Measurements from ENCODE around the gene INPP5J. TPM values are rescaled to one million over a fixed set of nuclear protein-coding genes. Genes with fewer than 3 reads are reported as not detected.

INPP5J gene
- total and polyA plus RNA-seq, 2 experiments from 2014 or later: 4.8 to 14.5 TPM

DNA sequence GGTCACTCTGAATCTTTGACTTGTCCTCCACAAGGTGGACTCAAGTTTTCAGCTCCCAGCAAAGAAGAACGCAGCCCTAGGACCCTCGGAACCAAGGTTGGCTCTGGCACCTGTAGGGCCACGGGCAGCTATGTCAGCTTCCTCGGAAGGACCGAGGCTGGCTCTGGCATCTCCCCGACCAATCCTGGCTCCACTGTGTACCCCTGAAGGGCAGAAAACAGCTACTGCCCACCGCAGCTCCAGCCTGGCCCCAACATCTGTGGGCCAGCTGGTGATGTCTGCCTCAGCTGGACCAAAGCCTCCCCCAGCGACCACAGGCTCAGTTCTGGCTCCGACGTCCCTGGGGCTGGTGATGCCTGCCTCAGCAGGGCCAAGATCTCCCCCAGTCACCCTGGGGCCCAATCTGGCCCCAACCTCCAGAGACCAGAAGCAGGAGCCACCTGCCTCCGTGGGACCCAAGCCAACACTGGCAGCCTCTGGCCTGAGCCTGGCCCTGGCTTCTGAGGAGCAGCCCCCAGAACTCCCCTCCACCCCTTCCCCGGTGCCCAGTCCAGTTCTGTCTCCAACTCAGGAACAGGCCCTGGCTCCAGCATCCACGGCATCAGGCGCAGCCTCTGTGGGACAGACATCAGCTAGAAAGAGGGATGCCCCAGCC is 2.2 kb downstream of the INPP5J start:
- no peaks in the 10 kb centered on the region for H4K20me1 ChIP-seq (replicated peaks; ENCODE audit: insufficient read depth)
- peaks cover 27% of the 10 kb centered on the region for H3K4me1 Mint-ChIP-seq
- no peak overlapping the region for H3K4me2 ChIP-seq
- DNase-seq (ENCODE audit: low spot score): no peak
- TF ChIP-seq ZNF331 (CRISPR knock-in tag; IDR thresholded peaks at IDR 0.05; ENCODE audit: low read depth) (no peak), STAT1 (IDR thresholded peaks at IDR 0.05; ENCODE audit: unreplicated experiment) (no peak), EZH2 (IDR thresholded peaks at IDR 0.05; ENCODE audit: low read depth, unreplicated experiment) (no peak), POLR2AphosphoS5 (IDR thresholded peaks at IDR 0.05; ENCODE audit: low read depth) (no peak), CREB1 (CRISPR knock-in tag; IDR thresholded peaks at IDR 0.05; ENCODE audit: low read depth) (no peak), ZNF114 (CRISPR knock-in tag; IDR thresholded peaks at IDR 0.05) (no peak), JUNB (IDR thresholded peaks at IDR 0.05; ENCODE audit: unreplicated experiment) (no peak), NANOG (IDR thresholded peaks at IDR 0.05; ENCODE audit: borderline replicate concordance) (no peak), EZH2phosphoT487 (IDR thresholded peaks at IDR 0.05; ENCODE audit: unreplicated experiment) (no peak)
- TF ChIP-seq, protein P1, sequence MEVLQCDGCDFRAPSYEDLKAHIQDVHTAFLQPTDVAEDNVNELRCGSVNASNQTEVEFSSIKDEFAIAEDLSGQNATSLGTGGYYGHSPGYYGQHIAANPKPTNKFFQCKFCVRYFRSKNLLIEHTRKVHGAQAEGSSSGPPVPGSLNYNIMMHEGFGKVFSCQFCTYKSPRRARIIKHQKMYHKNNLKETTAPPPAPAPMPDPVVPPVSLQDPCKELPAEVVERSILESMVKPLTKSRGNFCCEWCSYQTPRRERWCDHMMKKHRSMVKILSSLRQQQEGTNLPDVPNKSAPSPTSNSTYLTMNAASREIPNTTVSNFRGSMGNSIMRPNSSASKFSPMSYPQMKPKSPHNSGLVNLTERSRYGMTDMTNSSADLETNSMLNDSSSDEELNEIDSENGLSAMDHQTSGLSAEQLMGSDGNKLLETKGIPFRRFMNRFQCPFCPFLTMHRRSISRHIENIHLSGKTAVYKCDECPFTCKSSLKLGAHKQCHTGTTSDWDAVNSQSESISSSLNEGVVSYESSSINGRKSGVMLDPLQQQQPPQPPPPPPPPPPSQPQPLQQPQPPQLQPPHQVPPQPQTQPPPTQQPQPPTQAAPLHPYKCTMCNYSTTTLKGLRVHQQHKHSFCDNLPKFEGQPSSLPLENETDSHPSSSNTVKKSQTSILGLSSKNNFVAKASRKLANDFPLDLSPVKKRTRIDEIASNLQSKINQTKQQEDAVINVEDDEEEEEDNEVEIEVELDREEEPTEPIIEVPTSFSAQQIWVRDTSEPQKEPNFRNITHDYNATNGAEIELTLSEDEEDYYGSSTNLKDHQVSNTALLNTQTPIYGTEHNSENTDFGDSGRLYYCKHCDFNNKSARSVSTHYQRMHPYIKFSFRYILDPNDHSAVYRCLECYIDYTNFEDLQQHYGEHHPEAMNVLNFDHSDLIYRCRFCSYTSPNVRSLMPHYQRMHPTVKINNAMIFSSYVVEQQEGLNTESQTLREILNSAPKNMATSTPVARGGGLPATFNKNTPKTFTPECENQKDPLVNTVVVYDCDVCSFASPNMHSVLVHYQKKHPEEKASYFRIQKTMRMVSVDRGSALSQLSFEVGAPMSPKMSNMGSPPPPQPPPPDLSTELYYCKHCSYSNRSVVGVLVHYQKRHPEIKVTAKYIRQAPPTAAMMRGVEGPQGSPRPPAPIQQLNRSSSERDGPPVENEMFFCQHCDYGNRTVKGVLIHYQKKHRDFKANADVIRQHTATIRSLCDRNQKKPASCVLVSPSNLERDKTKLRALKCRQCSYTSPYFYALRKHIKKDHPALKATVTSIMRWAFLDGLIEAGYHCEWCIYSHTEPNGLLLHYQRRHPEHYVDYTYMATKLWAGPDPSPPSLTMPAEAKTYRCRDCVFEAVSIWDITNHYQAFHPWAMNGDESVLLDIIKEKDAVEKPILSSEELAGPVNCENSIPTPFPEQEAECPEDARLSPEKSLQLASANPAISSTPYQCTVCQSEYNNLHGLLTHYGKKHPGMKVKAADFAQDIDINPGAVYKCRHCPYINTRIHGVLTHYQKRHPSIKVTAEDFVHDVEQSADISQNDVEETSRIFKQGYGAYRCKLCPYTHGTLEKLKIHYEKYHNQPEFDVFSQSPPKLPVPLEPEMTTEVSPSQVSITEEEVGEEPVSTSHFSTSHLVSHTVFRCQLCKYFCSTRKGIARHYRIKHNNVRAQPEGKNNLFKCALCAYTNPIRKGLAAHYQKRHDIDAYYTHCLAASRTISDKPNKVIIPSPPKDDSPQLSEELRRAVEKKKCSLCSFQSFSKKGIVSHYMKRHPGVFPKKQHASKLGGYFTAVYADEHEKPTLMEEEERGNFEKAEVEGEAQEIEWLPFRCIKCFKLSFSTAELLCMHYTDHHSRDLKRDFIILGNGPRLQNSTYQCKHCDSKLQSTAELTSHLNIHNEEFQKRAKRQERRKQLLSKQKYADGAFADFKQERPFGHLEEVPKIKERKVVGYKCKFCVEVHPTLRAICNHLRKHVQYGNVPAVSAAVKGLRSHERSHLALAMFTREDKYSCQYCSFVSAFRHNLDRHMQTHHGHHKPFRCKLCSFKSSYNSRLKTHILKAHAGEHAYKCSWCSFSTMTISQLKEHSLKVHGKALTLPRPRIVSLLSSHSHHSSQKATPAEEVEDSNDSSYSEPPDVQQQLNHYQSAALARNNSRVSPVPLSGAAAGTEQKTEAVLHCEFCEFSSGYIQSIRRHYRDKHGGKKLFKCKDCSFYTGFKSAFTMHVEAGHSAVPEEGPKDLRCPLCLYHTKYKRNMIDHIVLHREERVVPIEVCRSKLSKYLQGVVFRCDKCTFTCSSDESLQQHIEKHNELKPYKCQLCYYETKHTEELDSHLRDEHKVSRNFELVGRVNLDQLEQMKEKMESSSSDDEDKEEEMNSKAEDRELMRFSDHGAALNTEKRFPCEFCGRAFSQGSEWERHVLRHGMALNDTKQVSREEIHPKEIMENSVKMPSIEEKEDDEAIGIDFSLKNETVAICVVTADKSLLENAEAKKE (CRISPR knock-in tag; IDR thresholded peaks at IDR 0.05): no peak
- TF ChIP-seq, protein P2, sequence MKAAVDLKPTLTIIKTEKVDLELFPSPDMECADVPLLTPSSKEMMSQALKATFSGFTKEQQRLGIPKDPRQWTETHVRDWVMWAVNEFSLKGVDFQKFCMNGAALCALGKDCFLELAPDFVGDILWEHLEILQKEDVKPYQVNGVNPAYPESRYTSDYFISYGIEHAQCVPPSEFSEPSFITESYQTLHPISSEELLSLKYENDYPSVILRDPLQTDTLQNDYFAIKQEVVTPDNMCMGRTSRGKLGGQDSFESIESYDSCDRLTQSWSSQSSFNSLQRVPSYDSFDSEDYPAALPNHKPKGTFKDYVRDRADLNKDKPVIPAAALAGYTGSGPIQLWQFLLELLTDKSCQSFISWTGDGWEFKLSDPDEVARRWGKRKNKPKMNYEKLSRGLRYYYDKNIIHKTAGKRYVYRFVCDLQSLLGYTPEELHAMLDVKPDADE (IDR thresholded peaks at IDR 0.05): no peak
- TF ChIP-seq, protein P3, sequence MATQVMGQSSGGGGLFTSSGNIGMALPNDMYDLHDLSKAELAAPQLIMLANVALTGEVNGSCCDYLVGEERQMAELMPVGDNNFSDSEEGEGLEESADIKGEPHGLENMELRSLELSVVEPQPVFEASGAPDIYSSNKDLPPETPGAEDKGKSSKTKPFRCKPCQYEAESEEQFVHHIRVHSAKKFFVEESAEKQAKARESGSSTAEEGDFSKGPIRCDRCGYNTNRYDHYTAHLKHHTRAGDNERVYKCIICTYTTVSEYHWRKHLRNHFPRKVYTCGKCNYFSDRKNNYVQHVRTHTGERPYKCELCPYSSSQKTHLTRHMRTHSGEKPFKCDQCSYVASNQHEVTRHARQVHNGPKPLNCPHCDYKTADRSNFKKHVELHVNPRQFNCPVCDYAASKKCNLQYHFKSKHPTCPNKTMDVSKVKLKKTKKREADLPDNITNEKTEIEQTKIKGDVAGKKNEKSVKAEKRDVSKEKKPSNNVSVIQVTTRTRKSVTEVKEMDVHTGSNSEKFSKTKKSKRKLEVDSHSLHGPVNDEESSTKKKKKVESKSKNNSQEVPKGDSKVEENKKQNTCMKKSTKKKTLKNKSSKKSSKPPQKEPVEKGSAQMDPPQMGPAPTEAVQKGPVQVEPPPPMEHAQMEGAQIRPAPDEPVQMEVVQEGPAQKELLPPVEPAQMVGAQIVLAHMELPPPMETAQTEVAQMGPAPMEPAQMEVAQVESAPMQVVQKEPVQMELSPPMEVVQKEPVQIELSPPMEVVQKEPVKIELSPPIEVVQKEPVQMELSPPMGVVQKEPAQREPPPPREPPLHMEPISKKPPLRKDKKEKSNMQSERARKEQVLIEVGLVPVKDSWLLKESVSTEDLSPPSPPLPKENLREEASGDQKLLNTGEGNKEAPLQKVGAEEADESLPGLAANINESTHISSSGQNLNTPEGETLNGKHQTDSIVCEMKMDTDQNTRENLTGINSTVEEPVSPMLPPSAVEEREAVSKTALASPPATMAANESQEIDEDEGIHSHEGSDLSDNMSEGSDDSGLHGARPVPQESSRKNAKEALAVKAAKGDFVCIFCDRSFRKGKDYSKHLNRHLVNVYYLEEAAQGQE (IDR thresholded peaks at IDR 0.05; ENCODE audit: unreplicated experiment): no peak
- TF ChIP-seq, protein P4, sequence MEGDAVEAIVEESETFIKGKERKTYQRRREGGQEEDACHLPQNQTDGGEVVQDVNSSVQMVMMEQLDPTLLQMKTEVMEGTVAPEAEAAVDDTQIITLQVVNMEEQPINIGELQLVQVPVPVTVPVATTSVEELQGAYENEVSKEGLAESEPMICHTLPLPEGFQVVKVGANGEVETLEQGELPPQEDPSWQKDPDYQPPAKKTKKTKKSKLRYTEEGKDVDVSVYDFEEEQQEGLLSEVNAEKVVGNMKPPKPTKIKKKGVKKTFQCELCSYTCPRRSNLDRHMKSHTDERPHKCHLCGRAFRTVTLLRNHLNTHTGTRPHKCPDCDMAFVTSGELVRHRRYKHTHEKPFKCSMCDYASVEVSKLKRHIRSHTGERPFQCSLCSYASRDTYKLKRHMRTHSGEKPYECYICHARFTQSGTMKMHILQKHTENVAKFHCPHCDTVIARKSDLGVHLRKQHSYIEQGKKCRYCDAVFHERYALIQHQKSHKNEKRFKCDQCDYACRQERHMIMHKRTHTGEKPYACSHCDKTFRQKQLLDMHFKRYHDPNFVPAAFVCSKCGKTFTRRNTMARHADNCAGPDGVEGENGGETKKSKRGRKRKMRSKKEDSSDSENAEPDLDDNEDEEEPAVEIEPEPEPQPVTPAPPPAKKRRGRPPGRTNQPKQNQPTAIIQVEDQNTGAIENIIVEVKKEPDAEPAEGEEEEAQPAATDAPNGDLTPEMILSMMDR (conservative IDR thresholded peaks at IDR 0.05; ENCODE audit: low read depth in 2 of 2): no peak
- ATAC-seq: no peak
- H3K4me3 Mint-ChIP-seq: no peak overlapping the region
- H3F3A ChIP-seq (replicated peaks; ENCODE audit: low read depth): no peaks in the 10 kb centered on the region
- H3K4me1 ChIP-seq (ENCODE audit: insufficient read depth): peaks cover 17% of the 10 kb centered on the region; the same call in 1 of the 2 replicates
- H3K27me3 Mint-ChIP-seq (ENCODE audit: insufficient read depth, low read depth, poor library complexity): peaks cover 20% of the 10 kb centered on the region
- no peak overlapping the region for H3K4me3 ChIP-seq
- no peaks in the 10 kb centered on the region for H3K9me3 Mint-ChIP-seq
- H2AFZ ChIP-seq: no peak overlapping the region
- H3K9me2 ChIP-seq (ENCODE audit: insufficient read depth): no peaks in the 10 kb centered on the region
- H3K36me3 ChIP-seq (ENCODE audit: insufficient read depth): no peaks in the 10 kb centered on the region
- no peak overlapping the region for H3K27ac ChIP-seq (ENCODE audit: low read depth)
- H3K36me3 Mint-ChIP-seq (ENCODE audit: low read depth): no peaks in the 10 kb centered on the region
- no peaks in the 10 kb centered on the region for H3K27me3 ChIP-seq (ENCODE audit: insufficient read depth)
- H3K27ac Mint-ChIP-seq: no peak overlapping the region
- H3K79me2 ChIP-seq (replicated peaks; ENCODE audit: insufficient read depth): no peaks in the 10 kb centered on the region

Measured in GM23338 (cell line).